Measurements from ENCODE around the gene SLC6A5. TPM values are rescaled to one million over a fixed set of nuclear protein-coding genes. Genes with fewer than 3 reads are reported as not detected.

The SLC6A5 gene
- total RNA-seq, 1 experiment from 2014 or later = not detected

- Histone ChIP-seq H3K27ac (ENCODE audit: low read depth, low read length, poor library complexity, severe bottlenecking) (no peak overlapping the region), H3K36me3 (ENCODE audit: insufficient read depth, low read length, poor library complexity, severe bottlenecking) (no peaks in the 10 kb centered on the region), H3K4me1 (ENCODE audit: insufficient read depth, low read length, poor library complexity, severe bottlenecking) (no peaks in the 10 kb centered on the region), H3K4me3 (ENCODE audit: low read depth, low read length, poor library complexity, severe bottlenecking) (no peak overlapping the region), H3K9me3 (ENCODE audit: low read depth, low read length, poor library complexity, severe bottlenecking) (no peaks in the 10 kb centered on the region), H3K27me3 (replicated peaks; ENCODE audit: insufficient read depth, low read depth, low read length, poor library complexity) (no peaks in the 10 kb centered on the region)
- CTCF ChIA-PET = no interaction called here
- POLR2A ChIA-PET (ENCODE audit: low non-redundant PET) = no interaction called here
- no TSS peak for BruUV-seq (replicated peaks)
- no peak for DNase-seq (ENCODE audit: low spot score)
- intact Hi-C loops (cut with micrococcal nuclease; ENCODE audit: unreplicated experiment) = no loop called here
- TF ChIP-seq EZH2 (IDR thresholded peaks at IDR 0.05; ENCODE audit: borderline replicate concordance, low read depth, low read length, poor library complexity, severe bottlenecking) (no peak), CTCF (conservative IDR thresholded peaks at IDR 0.05; ENCODE audit: low read depth, low read length) (no peak)
Measured at GRCh38 chr11:20558741-20559140, 40.7 kb upstream of the SLC6A5 start.

- no peak overlapping the region for H3K4me3 ChIP-seq (ENCODE audit: low read depth, low read length, poor library complexity, severe bottlenecking)
- intact Hi-C loops (cut with micrococcal nuclease; ENCODE audit: unreplicated experiment) = no loop called here
- TF ChIP-seq CTCF (conservative IDR thresholded peaks at IDR 0.05; ENCODE audit: low read depth, low read length) (no peak), EZH2 (IDR thresholded peaks at IDR 0.05; ENCODE audit: borderline replicate concordance, low read depth, low read length, poor library complexity, severe bottlenecking) (no peak)
- no peaks in the 10 kb centered on the region for H3K9me3 ChIP-seq (ENCODE audit: low read depth, low read length, poor library complexity, severe bottlenecking)
- no peak overlapping the region for H3K27ac ChIP-seq (ENCODE audit: low read depth, low read length, poor library complexity, severe bottlenecking)
- no peaks in the 10 kb centered on the region for H3K4me1 ChIP-seq (ENCODE audit: insufficient read depth, low read length, poor library complexity, severe bottlenecking)
- BruUV-seq (replicated peaks) = no TSS peak
- no peaks in the 10 kb centered on the region for H3K36me3 ChIP-seq (ENCODE audit: insufficient read depth, low read length, poor library complexity, severe bottlenecking)
- no peak for DNase-seq (ENCODE audit: low spot score)
- POLR2A ChIA-PET (ENCODE audit: low non-redundant PET) = no interaction called here
- CTCF ChIA-PET = no interaction called here
- no peaks in the 10 kb centered on the region for H3K27me3 ChIP-seq (replicated peaks; ENCODE audit: insufficient read depth, low read depth, low read length, poor library complexity)
Measured at GRCh38 chr11:20559523-20560300, 39.7 kb upstream of the SLC6A5 start.

GRCh38 chr11:20561915-20562314 is 37.5 kb upstream of the SLC6A5 start:
- Histone ChIP-seq H3K27me3 (replicated peaks; ENCODE audit: insufficient read depth, low read depth, low read length, poor library complexity) (peaks cover 6% of the 10 kb centered on the region), H3K4me1 (ENCODE audit: insufficient read depth, low read length, poor library complexity, severe bottlenecking) (no peaks in the 10 kb centered on the region), H3K9me3 (ENCODE audit: low read depth, low read length, poor library complexity, severe bottlenecking) (no peaks in the 10 kb centered on the region), H3K36me3 (ENCODE audit: insufficient read depth, low read length, poor library complexity, severe bottlenecking) (no peaks in the 10 kb centered on the region), H3K4me3 (ENCODE audit: low read depth, low read length, poor library complexity, severe bottlenecking) (no peak overlapping the region), H3K27ac (ENCODE audit: low read depth, low read length, poor library complexity, severe bottlenecking) (no peak overlapping the region)
- BruUV-seq (replicated peaks) = no TSS peak
- ChIA-PET POLR2A (ENCODE audit: low non-redundant PET) (no interaction called here), CTCF (no interaction called here)
- intact Hi-C loops (cut with micrococcal nuclease; ENCODE audit: unreplicated experiment) = no loop called here
- no peak for DNase-seq (ENCODE audit: low spot score)
- no peak for TF ChIP-seq CTCF (conservative IDR thresholded peaks at IDR 0.05; ENCODE audit: low read depth, low read length)
- no peak for TF ChIP-seq EZH2 (IDR thresholded peaks at IDR 0.05; ENCODE audit: borderline replicate concordance, low read depth, low read length, poor library complexity, severe bottlenecking)

Data from A673 (cell line).